ENCODE data around the gene CPSF3. TPM values are rescaled to one million over a fixed set of nuclear protein-coding genes. Genes with fewer than 3 reads are reported as not detected.

The CPSF3 gene
- total and polyA plus RNA-seq, 8 donors, result 5.7 to 13.2 (median 10.7) TPM

DNA sequence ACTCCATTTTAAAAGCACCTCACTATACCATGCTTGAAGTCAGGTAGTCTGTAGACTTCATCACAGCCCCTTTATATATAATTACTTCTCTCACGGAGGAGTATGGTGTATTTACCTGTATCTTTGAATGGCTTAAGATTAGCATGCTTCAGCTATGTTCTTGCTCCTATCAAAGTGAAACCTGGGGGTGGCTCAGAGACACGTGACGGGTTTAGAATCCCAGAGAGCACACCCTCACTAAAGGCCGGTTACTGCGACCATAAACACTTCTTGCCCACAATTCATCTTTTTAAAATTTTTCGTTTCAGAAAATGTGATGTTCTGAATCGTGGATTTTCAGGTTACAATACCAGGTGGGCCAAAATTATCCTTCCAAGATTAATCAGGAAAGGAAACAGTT, 54.5 kb downstream of the CPSF3 start:
- TF ChIP-seq, protein P1, sequence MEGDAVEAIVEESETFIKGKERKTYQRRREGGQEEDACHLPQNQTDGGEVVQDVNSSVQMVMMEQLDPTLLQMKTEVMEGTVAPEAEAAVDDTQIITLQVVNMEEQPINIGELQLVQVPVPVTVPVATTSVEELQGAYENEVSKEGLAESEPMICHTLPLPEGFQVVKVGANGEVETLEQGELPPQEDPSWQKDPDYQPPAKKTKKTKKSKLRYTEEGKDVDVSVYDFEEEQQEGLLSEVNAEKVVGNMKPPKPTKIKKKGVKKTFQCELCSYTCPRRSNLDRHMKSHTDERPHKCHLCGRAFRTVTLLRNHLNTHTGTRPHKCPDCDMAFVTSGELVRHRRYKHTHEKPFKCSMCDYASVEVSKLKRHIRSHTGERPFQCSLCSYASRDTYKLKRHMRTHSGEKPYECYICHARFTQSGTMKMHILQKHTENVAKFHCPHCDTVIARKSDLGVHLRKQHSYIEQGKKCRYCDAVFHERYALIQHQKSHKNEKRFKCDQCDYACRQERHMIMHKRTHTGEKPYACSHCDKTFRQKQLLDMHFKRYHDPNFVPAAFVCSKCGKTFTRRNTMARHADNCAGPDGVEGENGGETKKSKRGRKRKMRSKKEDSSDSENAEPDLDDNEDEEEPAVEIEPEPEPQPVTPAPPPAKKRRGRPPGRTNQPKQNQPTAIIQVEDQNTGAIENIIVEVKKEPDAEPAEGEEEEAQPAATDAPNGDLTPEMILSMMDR (IDR thresholded peaks at IDR 0.05), result no peak
- FAIRE-seq, result no peak
- intact Hi-C loops (cut with DNase I), result no loop called here
- Histone ChIP-seq H3K36me3 (peaks cover 4 to 23% (median 9%) of the 10 kb centered on the region in 3 donors), H3K9me3 (no peaks in the 10 kb centered on the region), H3K4me3 (no peak overlapping the region), H3K27ac (no peak overlapping the region), H3K27me3 (no peaks in the 10 kb centered on the region), H3K4me1 (peaks cover 0 to 8% (median 0%) of the 10 kb centered on the region in 3 donors)
- no peak for DNase-seq
- WGBS, 2 donors, result 79 to 90% methylated on average over 7 of the region's 7 CpGs
- no peak for ATAC-seq

DNA sequence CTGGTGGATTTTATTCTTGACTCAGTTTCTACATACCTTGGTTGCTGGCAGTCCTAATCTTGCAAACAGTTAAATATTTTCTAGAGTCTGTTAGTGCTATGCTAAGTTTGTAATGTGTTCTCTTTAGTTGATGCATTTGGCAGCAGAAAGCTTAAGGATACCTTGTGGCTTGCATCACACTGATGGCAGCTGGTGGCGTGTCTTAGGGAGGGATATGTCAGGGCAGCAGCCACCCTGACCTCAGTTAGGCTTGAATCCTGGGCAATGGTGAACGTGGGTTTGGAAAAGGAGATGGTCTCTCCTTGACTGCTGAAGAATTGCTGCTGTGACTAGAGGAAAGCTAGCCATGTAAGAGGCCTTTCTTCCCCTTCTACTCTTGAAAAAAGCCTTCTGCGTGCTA, 55.1 kb downstream of the CPSF3 start:
- FAIRE-seq, result no peak

GRCh38 chr2:9480157-9480556, 56.7 kb downstream of the CPSF3 start:
- H3K27ac ChIP-seq, result no peak overlapping the region
- H3K4me1 ChIP-seq, result peaks cover 0 to 8% (median 0%) of the 10 kb centered on the region in 3 donors
- no peak for DNase-seq
- intact Hi-C loops (cut with DNase I), result no loop called here
- 90 to 97% methylated on average over 4 of the region's 4 CpGs for WGBS, 2 donors
- no peaks in the 10 kb centered on the region for H3K27me3 ChIP-seq
- peaks cover 4 to 45% (median 14%) of the 10 kb centered on the region in 3 donors for H3K36me3 ChIP-seq
- no peak for FAIRE-seq
- H3K4me3 ChIP-seq, result no peak overlapping the region
- TF ChIP-seq, protein P1 (IDR thresholded peaks at IDR 0.05), result no peak
- no peak for ATAC-seq
- no peaks in the 10 kb centered on the region for H3K9me3 ChIP-seq

More for the DNA sequence above, 55.1 kb downstream of the CPSF3 start:
- Histone ChIP-seq H3K27ac (no peak overlapping the region), H3K27me3 (no peaks in the 10 kb centered on the region), H3K9me3 (no peaks in the 10 kb centered on the region), H3K36me3 (peaks cover 4 to 29% (median 9%) of the 10 kb centered on the region in 3 donors), H3K4me1 (peaks cover 0 to 8% (median 0%) of the 10 kb centered on the region in 3 donors), H3K4me3 (no peak overlapping the region)
- no peak for DNase-seq
- ATAC-seq, result no peak
- TF ChIP-seq, protein P1 (IDR thresholded peaks at IDR 0.05), result no peak
- intact Hi-C loops (cut with DNase I), result no loop called here
- WGBS, 2 donors, result 92 to 97% methylated on average over 3 of the region's 3 CpGs

DNA sequence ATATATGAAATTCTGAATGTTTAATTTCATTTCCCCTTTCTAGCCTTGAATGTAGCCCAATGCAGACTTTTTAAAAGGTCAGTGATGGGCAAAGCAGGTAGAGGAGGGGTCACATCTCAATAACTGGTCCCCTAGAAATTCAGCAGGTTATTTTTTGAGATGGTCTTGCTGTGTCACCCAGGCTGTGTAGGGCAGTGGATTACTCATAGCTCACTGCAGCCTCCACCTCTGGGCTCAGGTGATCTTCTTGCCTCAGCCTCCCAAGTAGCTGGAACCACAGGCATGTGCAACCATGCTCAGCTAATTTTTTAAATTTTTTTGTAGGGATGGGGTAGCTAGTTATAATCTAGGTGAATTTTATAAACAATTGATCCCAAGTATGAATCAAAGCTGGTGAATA, 59.7 kb downstream of the CPSF3 start:
- H3K36me3 ChIP-seq, result peaks cover 4 to 67% (median 15%) of the 10 kb centered on the region in 3 donors
- intact Hi-C loops (cut with DNase I), result no loop called here

GRCh38 chr2:9484533-9484932, 61.1 kb downstream of the CPSF3 start:
- peaks cover 0 to 5% (median 0%) of the 10 kb centered on the region in 3 donors for H3K4me1 ChIP-seq
- TF ChIP-seq, protein P1 (IDR thresholded peaks at IDR 0.05), result no peak
- H3K9me3 ChIP-seq, result no peaks in the 10 kb centered on the region
- H3K27me3 ChIP-seq, result no peaks in the 10 kb centered on the region
- peaks cover 4 to 76% (median 15%) of the 10 kb centered on the region in 3 donors for H3K36me3 ChIP-seq
- FAIRE-seq (no peak), DNase-seq (no peak), ATAC-seq (no peak)
- intact Hi-C loops (cut with DNase I), result no loop called here
- 81 to 83% methylated on average over 5 of the region's 5 CpGs for WGBS, 2 donors
- H3K27ac ChIP-seq, result no peak overlapping the region
- H3K4me3 ChIP-seq, result no peak overlapping the region

More for the DNA sequence above, 59.7 kb downstream of the CPSF3 start:
- no peak overlapping the region for H3K4me3 ChIP-seq
- ATAC-seq, result no peak
- no peaks in the 10 kb centered on the region for H3K9me3 ChIP-seq
- no peak overlapping the region for H3K27ac ChIP-seq
- no peaks in the 10 kb centered on the region for H3K4me1 ChIP-seq
- no peaks in the 10 kb centered on the region for H3K27me3 ChIP-seq
- DNase-seq, result no peak
- no peak for FAIRE-seq
- TF ChIP-seq, protein P1 (IDR thresholded peaks at IDR 0.05), result no peak
